HEK293T (cell line): Measurements from ENCODE around the gene FOXD3.

Source experiments
- CTCF ChIA-PET: fragments of 350-600 bp; formaldehyde crosslinking; extraction: SDS; loops from one replicate; lab custom pipeline; 2021; ENCODE audit warnings: antibody characterized with exemption, inconsistent platforms; lab: Yijun Ruan, JAX
- POLR2A ChIA-PET: fragments of 350-600 bp; formaldehyde crosslinking; extraction: SDS; loops from one replicate; lab custom pipeline; 2020; ENCODE audit warnings: antibody characterized with exemption, inconsistent platforms; lab: Yijun Ruan, JAX
- DNase-seq: peaks from one replicate; pipeline ENCODE4 v3.0.0; 2012; ENCODE audit warnings: mixed read lengths; ENCODE audit errors: extremely low spot score
- ARNT ChIP-seq: fragments of 450-650 bp; IDR thresholded peaks from 2 replicates; pipeline ENCODE4 v1.6.1; 2017; ENCODE audit warnings: mild to moderate bottlenecking
- BHLHE40 ChIP-seq: fragments of 450-650 bp; IDR thresholded peaks from 2 replicates; pipeline ENCODE4 v1.6.1; 2016; ENCODE audit warnings: mild to moderate bottlenecking, moderate library complexity, borderline replicate concordance
- CTBP1 ChIP-seq: fragments of 450-650 bp; IDR thresholded peaks from 2 replicates; pipeline ENCODE4 v1.6.1; 2016; ENCODE audit warnings: borderline replicate concordance
- ELF4 ChIP-seq: fragments of 450-650 bp; IDR thresholded peaks from 2 replicates; pipeline ENCODE4 v1.6.1; 2017; ENCODE audit warnings: antibody characterized with exemption
- FOXA1 ChIP-seq: fragments of 450-650 bp; IDR thresholded peaks from 2 replicates; pipeline ENCODE4 v1.6.1; 2016; ENCODE audit warnings: mild to moderate bottlenecking
- FOXK2 ChIP-seq: fragments of 450-650 bp; IDR thresholded peaks from 2 replicates; pipeline ENCODE4 v1.6.1; 2016; ENCODE audit warnings: mild to moderate bottlenecking
- FOXM1 ChIP-seq: fragments of 450-650 bp; IDR thresholded peaks from 2 replicates; pipeline ENCODE4 v1.6.1; 2017; ENCODE audit warnings: mild to moderate bottlenecking, borderline replicate concordance
- HDGF ChIP-seq: fragments of 450-650 bp; IDR thresholded peaks from 2 replicates; pipeline ENCODE4 v1.6.1; 2017; ENCODE audit warnings: antibody characterized with exemption, borderline replicate concordance
- L3MBTL2 ChIP-seq: fragments of 450-650 bp; conservative IDR thresholded peaks from 2 replicates; pipeline ENCODE4 v1.6.1; 2016; ENCODE audit warnings: mild to moderate bottlenecking
- LEF1 ChIP-seq: fragments of 450-650 bp; IDR thresholded peaks from 2 replicates; pipeline ENCODE4 v1.6.1; 2017; ENCODE audit warnings: mild to moderate bottlenecking, borderline replicate concordance
- NFRKB ChIP-seq: fragments of 450-650 bp; IDR thresholded peaks from 2 replicates; pipeline ENCODE4 v1.6.1; 2016; ENCODE audit warnings: mild to moderate bottlenecking, moderate library complexity
- PKNOX1 ChIP-seq: fragments of 450-650 bp; IDR thresholded peaks from 2 replicates; pipeline ENCODE4 v1.6.1; 2016
- SP1 ChIP-seq: fragments of 450-650 bp; IDR thresholded peaks from 2 replicates; pipeline ENCODE4 v1.6.1; 2017
- SUZ12 ChIP-seq: fragments of 450-650 bp; IDR thresholded peaks from 2 replicates; pipeline ENCODE4 v1.6.1; 2016; ENCODE audit warnings: mild to moderate bottlenecking

The FOXD3 gene

GRCh38 chr1:63322114-63322943, at the start of gene FOXD3:
FOXD3 (plus strand) TSS chr1:63322567; CDS start chr1:63323059, 492 bp downstream.
- POLR2A ChIA-PET: interaction anchor here (0.6 to 3.0 kb wide), 5 partner anchors 13 to 918 kb away, joined by 3 to 9 read pairs (median 3); partner anchors contain the start of gene ALG6

DNA sequence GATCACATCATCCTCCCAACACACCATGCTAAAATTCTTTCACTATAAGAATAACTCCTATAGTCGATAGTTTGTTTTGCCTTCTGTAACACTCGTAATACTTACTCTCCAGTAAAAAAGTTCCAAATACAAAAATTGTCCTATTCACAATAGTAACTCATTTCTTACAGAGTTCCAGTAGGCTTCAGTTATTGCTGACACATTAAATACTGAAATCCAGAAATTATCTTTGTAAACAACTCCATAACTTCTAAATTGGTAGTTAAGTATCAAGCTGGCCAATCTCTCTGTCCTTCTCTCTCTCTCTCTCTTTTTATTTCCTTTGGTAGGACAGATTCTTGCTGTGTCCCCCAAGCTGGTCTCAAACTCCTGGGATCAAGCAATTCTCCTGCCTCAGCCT, 49.6 kb upstream of the FOXD3 start:
- DNase-seq: no peak
- ChIA-PET CTCF (no interaction called here), POLR2A (no interaction called here)
- TF ChIP-seq FOXK2: no peak
- no peak for TF ChIP-seq ELF4
- no peak for TF ChIP-seq PKNOX1
- no peak for TF ChIP-seq NFRKB
- no peak for TF ChIP-seq L3MBTL2
- TF ChIP-seq FOXA1: no peak
- no peak for TF ChIP-seq CTBP1
- no peak for TF ChIP-seq SP1
- no peak for TF ChIP-seq LEF1
- no peak for TF ChIP-seq HDGF
- TF ChIP-seq SUZ12: no peak

More at GRCh38 chr1:63322114-63322943, at the start of gene FOXD3:
- DNase-seq: peak; percentile 85
- TF ChIP-seq FOXM1: 0 out of 2 replicates have a peak, but pooled peaks have one; percentile 25
- peak; percentile 42; the same call in 1 of the 2 replicates for TF ChIP-seq L3MBTL2
- peak; percentile 32 for TF ChIP-seq PKNOX1
- TF ChIP-seq FOXK2: no peak
- CTCF ChIA-PET: interaction anchor here (1.5 kb wide), 1 partner anchor 45 kb away, joined by 3 read pairs; the partner anchor contains the start of gene ALG6

GRCh38 chr1:63274371-63274770, 48.0 kb upstream of the FOXD3 start:
- DNase-seq: no peak
- CTCF ChIA-PET: no interaction called here
- POLR2A ChIA-PET: no interaction called here
- no peak for TF ChIP-seq BHLHE40

GRCh38 chr1:63274979-63275378, 47.4 kb upstream of the FOXD3 start:
- TF ChIP-seq NFRKB: no peak
- no peak for TF ChIP-seq L3MBTL2
- TF ChIP-seq HDGF: no peak
- no peak for TF ChIP-seq FOXM1
- ChIA-PET CTCF (no interaction called here), POLR2A (no interaction called here)
- no peak for DNase-seq

DNA sequence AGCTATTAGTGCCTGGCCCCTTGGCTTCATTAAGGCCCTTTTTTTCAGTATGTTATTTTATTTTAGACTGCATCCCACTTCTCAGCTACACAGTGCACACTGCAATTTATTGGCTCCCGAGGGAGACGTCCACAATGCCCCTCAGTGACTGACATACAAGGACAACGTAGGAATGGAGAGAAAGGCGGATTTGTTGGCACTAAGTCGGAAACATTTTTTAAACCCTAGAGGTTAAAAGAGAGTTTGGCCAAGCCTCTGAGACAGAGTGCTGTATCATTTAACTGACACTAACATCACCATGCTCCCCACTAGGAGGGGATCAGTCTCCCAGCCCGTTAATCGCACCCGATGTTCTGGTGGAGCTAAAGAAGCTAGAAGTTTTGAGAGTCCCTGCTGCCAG, 45.7 kb upstream of the FOXD3 start:
- peak; percentile 45 for DNase-seq
- ChIA-PET CTCF (no interaction called here), POLR2A (no interaction called here)
- TF ChIP-seq FOXM1: no peak
- no peak for TF ChIP-seq BHLHE40
- TF ChIP-seq L3MBTL2: 0 out of 2 replicates have a peak, but pooled peaks have one; percentile 6
- peak; percentile 65 for TF ChIP-seq PKNOX1
- TF ChIP-seq SUZ12: 0 out of 2 replicates have a peak, but pooled peaks have one; percentile 18

DNA sequence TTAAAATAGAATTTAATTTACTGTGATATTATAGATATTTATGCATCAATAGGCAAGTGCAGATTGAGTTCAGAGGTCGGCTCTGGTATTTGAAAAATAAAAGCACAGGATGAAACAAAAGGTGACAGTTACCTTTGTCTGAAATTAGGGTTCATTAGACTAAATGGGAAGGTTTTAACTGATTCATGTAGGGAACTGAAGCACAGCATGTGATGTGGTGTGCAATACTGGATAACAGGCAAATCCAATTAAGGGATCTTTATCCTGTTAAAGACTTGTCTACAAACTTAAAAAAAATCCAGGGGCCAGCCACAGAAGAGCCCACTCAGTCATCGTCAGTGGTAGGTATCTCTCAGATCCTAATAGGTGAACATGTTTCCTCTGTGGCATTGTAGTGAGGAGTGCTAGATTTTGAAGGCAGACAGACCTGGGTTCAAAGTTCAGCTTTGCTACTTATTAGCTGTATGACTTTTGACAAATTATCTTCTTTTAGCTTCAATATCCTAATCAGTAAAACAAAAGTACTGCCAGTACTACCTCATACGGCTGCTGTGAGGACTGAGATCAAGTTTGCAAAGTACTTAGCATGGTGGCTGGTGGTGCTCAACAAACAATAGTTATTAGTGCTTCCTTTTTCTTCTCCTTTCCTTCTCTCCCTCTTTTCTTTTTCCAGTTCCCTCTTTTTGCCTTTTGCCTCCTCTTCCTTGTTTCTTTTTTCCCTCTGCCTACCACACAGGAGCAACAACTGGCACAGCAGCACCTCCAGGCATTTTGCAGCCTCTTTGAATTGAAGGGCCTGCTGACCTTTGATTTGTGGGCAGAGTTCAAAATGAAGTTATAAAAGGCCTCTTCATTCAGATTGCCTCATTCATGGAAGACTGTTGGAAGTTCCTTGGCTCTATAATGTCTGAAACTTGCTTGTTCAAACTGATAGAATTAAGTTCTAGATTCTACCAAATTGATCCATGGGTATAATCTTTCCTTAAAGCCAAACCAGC, 44.9 kb upstream of the FOXD3 start:
- no peak for DNase-seq
- TF ChIP-seq FOXM1 (no peak), SUZ12 (no peak), HDGF (no peak), PKNOX1 (no peak), ARNT (no peak)
- POLR2A ChIA-PET: no interaction called here
- CTCF ChIA-PET: no interaction called here
